ENCODE measurements around the gene BCDIN3D. TPM values are rescaled to one million over a fixed set of nuclear protein-coding genes. Genes with fewer than 3 reads are reported as not detected.

BCDIN3D gene
- polyA plus RNA-seq, 1 of the 3 experiments (the other 2 are of a cell fraction): 2.3 TPM

GRCh38 chr12:49806877-49807276, 36.0 kb downstream of the BCDIN3D start:
- Histone ChIP-seq H3K36me3 (replicated peaks in 1 of 2; ENCODE audit: control insufficient read depth in 1 of 2, insufficient read depth in 2 of 2, low read length in 1 of 2) (peaks cover 6 to 52% of the 10 kb centered on the region in 2 experiments), H3K27me3 (ENCODE audit: insufficient read depth) (no peaks in the 10 kb centered on the region), H3K9me2 (no peaks in the 10 kb centered on the region), H3K9me3 (no peaks in the 10 kb centered on the region), H3K4me2 (no peak overlapping the region), H2AFZ (ENCODE audit: low read depth) (no peak overlapping the region), H3K4me3 (ENCODE audit: low read depth in 2 of 2, low read length in 1 of 2) (no peak overlapping the region), H3K9ac (no peak overlapping the region), H3F3A (replicated peaks; ENCODE audit: insufficient read depth) (no peaks in the 10 kb centered on the region), H3K27ac (ENCODE audit: low read depth in 2 of 2, low read length in 1 of 2) (no peak overlapping the region), H3K4me1 (ENCODE audit: control insufficient read depth in 1 of 2, insufficient read depth in 2 of 2, low read depth in 1 of 2, low read length in 1 of 2) (no peaks in the 10 kb centered on the region), H3K79me2 (ENCODE audit: insufficient read depth) (peaks cover 20% of the 10 kb centered on the region), H4K20me1 (ENCODE audit: insufficient read depth) (peaks cover 22% of the 10 kb centered on the region)
- peak; percentile 4 for DNase-seq
- WGBS (ENCODE audit: low lambda C conversion rate): 89% methylated on average over 7 of the region's 7 CpGs
- no peak for TF ChIP-seq FOSL2 (IDR thresholded peaks at IDR 0.05; ENCODE audit: borderline replicate concordance, low read depth)
- TF ChIP-seq EZH2phosphoT487 (IDR thresholded peaks at IDR 0.05; ENCODE audit: borderline replicate concordance, low read depth): no peak
- TF ChIP-seq, protein P1, sequence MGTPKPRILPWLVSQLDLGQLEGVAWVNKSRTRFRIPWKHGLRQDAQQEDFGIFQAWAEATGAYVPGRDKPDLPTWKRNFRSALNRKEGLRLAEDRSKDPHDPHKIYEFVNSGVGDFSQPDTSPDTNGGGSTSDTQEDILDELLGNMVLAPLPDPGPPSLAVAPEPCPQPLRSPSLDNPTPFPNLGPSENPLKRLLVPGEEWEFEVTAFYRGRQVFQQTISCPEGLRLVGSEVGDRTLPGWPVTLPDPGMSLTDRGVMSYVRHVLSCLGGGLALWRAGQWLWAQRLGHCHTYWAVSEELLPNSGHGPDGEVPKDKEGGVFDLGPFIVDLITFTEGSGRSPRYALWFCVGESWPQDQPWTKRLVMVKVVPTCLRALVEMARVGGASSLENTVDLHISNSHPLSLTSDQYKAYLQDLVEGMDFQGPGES (IDR thresholded peaks at IDR 0.05; ENCODE audit: low read depth, low read length): no peak
- no peak for TF ChIP-seq CHD2 (IDR thresholded peaks at IDR 0.05; ENCODE audit: low read length, partially characterized antibody)
- TF ChIP-seq FOXM1 (IDR thresholded peaks at IDR 0.05; ENCODE audit: low read depth): no peak
- TF ChIP-seq REST (IDR thresholded peaks at IDR 0.05; ENCODE audit: low read depth, low read length): no peak
- TF ChIP-seq TCF12 (IDR thresholded peaks at IDR 0.05): no peak
- no peak for TF ChIP-seq USF1 (IDR thresholded peaks at IDR 0.05; ENCODE audit: borderline replicate concordance, low read depth)
- ChIA-PET CTCF (no interaction called here), POLR2A (no interaction called here)

DNA sequence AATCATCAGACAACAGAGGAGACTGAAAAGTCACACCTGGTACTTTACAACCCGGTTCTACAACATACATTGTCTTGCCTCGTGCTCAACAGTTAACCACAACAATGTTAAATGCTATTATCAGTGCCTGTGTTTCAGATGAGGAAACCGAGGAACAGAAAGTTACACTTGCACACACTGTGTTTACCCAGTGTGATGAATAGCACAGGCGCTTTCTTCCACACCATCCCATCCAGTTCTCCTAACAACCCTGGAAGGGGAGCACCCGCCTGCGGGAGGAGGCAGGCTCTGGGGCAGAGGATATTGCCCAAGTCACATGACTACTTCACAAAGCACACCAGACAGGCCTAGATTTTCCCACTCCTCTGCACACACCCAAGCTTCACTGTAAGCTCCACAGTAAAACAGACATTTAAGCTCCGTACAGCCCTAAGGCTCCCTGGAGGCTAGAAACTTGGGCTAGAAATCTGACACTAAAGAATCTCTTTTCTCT, 36.5 kb downstream of the BCDIN3D start:
- H3K9me3 ChIP-seq: no peaks in the 10 kb centered on the region
- no peak overlapping the region for H3K4me2 ChIP-seq
- H4K20me1 ChIP-seq (ENCODE audit: insufficient read depth): peaks cover 22% of the 10 kb centered on the region
- WGBS (ENCODE audit: low lambda C conversion rate): 87% methylated on average over 7 of the region's 7 CpGs
- no peak overlapping the region for H3K27ac ChIP-seq (ENCODE audit: low read depth in 2 of 2, low read length in 1 of 2)
- H3F3A ChIP-seq (replicated peaks; ENCODE audit: insufficient read depth): no peaks in the 10 kb centered on the region
- H3K9me2 ChIP-seq: no peaks in the 10 kb centered on the region
- H3K4me3 ChIP-seq (ENCODE audit: low read depth in 2 of 2, low read length in 1 of 2): no peak overlapping the region
- no peak for DNase-seq
- H3K9ac ChIP-seq: no peak overlapping the region
- H2AFZ ChIP-seq (ENCODE audit: low read depth): no peak overlapping the region
- CTCF ChIA-PET: no interaction called here
- peaks cover 19% of the 10 kb centered on the region for H3K79me2 ChIP-seq (ENCODE audit: insufficient read depth)
- no peaks in the 10 kb centered on the region for H3K27me3 ChIP-seq (ENCODE audit: insufficient read depth)
- no peaks in the 10 kb centered on the region for H3K4me1 ChIP-seq (ENCODE audit: control insufficient read depth in 1 of 2, insufficient read depth in 2 of 2, low read depth in 1 of 2, low read length in 1 of 2)
- POLR2A ChIA-PET: no interaction called here
- H3K36me3 ChIP-seq (replicated peaks in 1 of 2; ENCODE audit: control insufficient read depth in 1 of 2, insufficient read depth in 2 of 2, low read length in 1 of 2): peaks cover 6 to 56% of the 10 kb centered on the region in 2 experiments
- TF ChIP-seq CHD2 (IDR thresholded peaks at IDR 0.05; ENCODE audit: low read length, partially characterized antibody) (no peak), RFX5 (IDR thresholded peaks at IDR 0.05; ENCODE audit: low read length) (no peak), EZH2phosphoT487 (IDR thresholded peaks at IDR 0.05; ENCODE audit: borderline replicate concordance, low read depth) (no peak), MXI1 (IDR thresholded peaks at IDR 0.05; ENCODE audit: low read depth, low read length) (no peak), GATA2 (CRISPR knock-in tag; IDR thresholded peaks at IDR 0.05) (no peak), TEAD4 (IDR thresholded peaks at IDR 0.05; ENCODE audit: borderline replicate concordance, insufficient read depth) (no peak), REST (IDR thresholded peaks at IDR 0.05; ENCODE audit: low read depth, low read length) (no peak), MAX (IDR thresholded peaks at IDR 0.05; ENCODE audit: low read depth) (no peak), NRF1 (IDR thresholded peaks at IDR 0.05; ENCODE audit: low read depth, low read length) (no peak), GABPA (IDR thresholded peaks at IDR 0.05; ENCODE audit: low read depth) (no peak)
